Brain pericyte (primary cell): ENCODE data around the gene DOCK10.

ENCODE experiments used
- DNase-seq: peaks from one replicate; pipeline ENCODE4 v3.0.0-alpha.2; 2012; ENCODE audit warnings: low read depth, low spot score

The DOCK10 gene

DNA sequence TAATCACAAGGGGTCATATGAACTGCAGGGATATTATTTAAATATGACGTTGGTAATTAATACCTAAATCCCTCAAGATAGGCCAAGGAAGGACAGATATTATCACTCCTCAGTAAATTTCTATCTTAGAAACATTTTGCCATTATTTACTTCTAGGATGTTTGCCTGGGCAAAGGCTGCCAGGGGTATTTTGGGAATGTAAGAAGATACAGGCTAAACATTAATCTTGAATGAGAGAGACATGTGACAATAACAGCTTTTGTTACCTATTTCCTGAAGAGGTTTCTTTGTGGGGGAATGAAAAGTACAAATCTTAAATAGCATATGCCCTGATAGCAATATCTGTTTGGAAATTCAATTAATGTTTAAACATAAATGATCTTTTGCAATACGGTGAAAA is 325.3 kb downstream of the DOCK10 start:
- DNase-seq: no peak

DNA sequence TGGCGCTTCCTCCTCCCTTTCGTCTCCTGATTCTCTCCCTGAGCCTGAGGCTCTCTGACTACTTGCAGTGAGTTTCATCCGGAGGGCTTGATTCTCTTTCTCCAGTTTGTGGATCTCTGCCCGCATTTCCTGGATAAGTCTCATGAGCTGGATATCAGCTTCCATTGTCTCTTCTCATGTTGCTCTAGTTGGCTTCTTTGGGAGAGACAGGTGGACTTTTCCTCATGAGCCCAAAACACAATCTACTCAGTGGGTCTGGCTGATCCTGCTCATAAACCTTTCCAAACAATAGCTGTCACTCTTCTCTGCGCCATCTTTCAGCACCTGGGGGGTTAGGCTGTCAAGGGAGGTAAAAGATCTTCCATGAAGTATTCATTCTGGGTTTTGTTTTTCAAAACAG is 326.1 kb downstream of the DOCK10 start, which contains the start of gene CCDC195:
CCDC195 (minus strand) TSS at position 165 of the 400 bp plus-strand sequence; CDS start at position 165, 0 bp downstream.
- no peak for DNase-seq
